H1 (cell line): ENCODE results near the gene PELO.

Experiments
- EGR1 ChIP-seq: IDR thresholded peaks from 2 replicates; pipeline ENCODE4 v1.6.1; 2011; ENCODE audit warnings: low read depth, low read length, borderline replicate concordance
- EP300 ChIP-seq, 2 experiments: IDR thresholded peaks; 1 replicate in 1 of 2; 2 replicates in 1 of 2; pipeline ENCODE4 v1.6.1; 2011 to 2012; ENCODE audit warnings: low read depth in 2 of 2, low read length in 2 of 2, mild to moderate bottlenecking in 2 of 2, borderline replicate concordance in 1 of 2, inconsistent platforms in 1 of 2, moderate library complexity in 1 of 2
- EZH2 ChIP-seq: fragments of 200-600 bp; sonication (generic); IDR thresholded peaks from 2 replicates; pipeline ENCODE4 v1.7.1; 2012; ENCODE audit warnings: low read depth, mild to moderate bottlenecking, moderate library complexity, low read length, inconsistent platforms; ENCODE audit not compliant: severe bottlenecking
- MAFK ChIP-seq: IDR thresholded peaks from 2 replicates; pipeline ENCODE4 v1.6.1; 2012; ENCODE audit warnings: low read depth, mild to moderate bottlenecking, improper control_type of control experiment, low read length
- SIN3A ChIP-seq, 2 experiments: IDR thresholded peaks in 1 of 2; conservative IDR thresholded peaks in 1 of 2; 2 replicates each; pipeline ENCODE4 v1.6.1; 2011 to 2012; ENCODE audit warnings: low read length in 2 of 2, improper control_type of control experiment in 1 of 2, low read depth in 1 of 2, mild to moderate bottlenecking in 1 of 2
- SRF ChIP-seq: IDR thresholded peaks from 2 replicates; pipeline ENCODE4 v1.6.1; 2011; ENCODE audit warnings: mild to moderate bottlenecking, low read depth, low read length, moderate library complexity
- TAF1 ChIP-seq: IDR thresholded peaks from 2 replicates; pipeline ENCODE4 v1.6.1; 2011; ENCODE audit warnings: mild to moderate bottlenecking, low read depth, low read length
- TF ChIP-seq, protein P1 (sequence below), 3 experiments: IDR thresholded peaks; 1 replicate in 2 of 3; 2 replicates in 1 of 3; pipeline versions ENCODE4 v1.5.1 to v1.6.1; 2011; ENCODE audit warnings: low read length in 3 of 3, mild to moderate bottlenecking in 3 of 3, inconsistent platforms in 2 of 3, low read depth in 1 of 3, moderate library complexity in 1 of 3; ENCODE audit not compliant: insufficient read depth in 1 of 3; ENCODE audit errors: control extremely low read depth in 1 of 3

- TF ChIP-seq EGR1 (no peak), SRF (no peak), SIN3A (conservative IDR thresholded peaks at IDR 0.05 in 1 of 2, IDR thresholded peaks at IDR 0.05 in 1 of 2; ENCODE audit: low read depth in 1 of 2, low read length in 2 of 2) (no peak), EZH2 (no peak), EP300 (IDR thresholded peaks at IDR 0.05; ENCODE audit: borderline replicate concordance in 1 of 2, low read depth in 2 of 2, low read length in 2 of 2) (no peak), MAFK (no peak), TAF1 (no peak)
- TF ChIP-seq, protein P1, sequence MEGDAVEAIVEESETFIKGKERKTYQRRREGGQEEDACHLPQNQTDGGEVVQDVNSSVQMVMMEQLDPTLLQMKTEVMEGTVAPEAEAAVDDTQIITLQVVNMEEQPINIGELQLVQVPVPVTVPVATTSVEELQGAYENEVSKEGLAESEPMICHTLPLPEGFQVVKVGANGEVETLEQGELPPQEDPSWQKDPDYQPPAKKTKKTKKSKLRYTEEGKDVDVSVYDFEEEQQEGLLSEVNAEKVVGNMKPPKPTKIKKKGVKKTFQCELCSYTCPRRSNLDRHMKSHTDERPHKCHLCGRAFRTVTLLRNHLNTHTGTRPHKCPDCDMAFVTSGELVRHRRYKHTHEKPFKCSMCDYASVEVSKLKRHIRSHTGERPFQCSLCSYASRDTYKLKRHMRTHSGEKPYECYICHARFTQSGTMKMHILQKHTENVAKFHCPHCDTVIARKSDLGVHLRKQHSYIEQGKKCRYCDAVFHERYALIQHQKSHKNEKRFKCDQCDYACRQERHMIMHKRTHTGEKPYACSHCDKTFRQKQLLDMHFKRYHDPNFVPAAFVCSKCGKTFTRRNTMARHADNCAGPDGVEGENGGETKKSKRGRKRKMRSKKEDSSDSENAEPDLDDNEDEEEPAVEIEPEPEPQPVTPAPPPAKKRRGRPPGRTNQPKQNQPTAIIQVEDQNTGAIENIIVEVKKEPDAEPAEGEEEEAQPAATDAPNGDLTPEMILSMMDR (IDR thresholded peaks at IDR 0.05; ENCODE audit: control extremely low read depth in 1 of 3, insufficient read depth in 1 of 3, low read depth in 1 of 3, low read length in 3 of 3), result no peak
Measured at GRCh38 chr5:52811067-52811749, 23.5 kb downstream of the PELO start.
